Nucleus accumbens (tissue), 56 donors: Measurements from ENCODE around the gene CYP1A2.

Experiments used
- DNase-seq, 56 donors: peaks; one replicate each; lab custom pipeline; 2025; lab: John Stamatoyannopoulos, UW

CYP1A2 gene

DNA sequence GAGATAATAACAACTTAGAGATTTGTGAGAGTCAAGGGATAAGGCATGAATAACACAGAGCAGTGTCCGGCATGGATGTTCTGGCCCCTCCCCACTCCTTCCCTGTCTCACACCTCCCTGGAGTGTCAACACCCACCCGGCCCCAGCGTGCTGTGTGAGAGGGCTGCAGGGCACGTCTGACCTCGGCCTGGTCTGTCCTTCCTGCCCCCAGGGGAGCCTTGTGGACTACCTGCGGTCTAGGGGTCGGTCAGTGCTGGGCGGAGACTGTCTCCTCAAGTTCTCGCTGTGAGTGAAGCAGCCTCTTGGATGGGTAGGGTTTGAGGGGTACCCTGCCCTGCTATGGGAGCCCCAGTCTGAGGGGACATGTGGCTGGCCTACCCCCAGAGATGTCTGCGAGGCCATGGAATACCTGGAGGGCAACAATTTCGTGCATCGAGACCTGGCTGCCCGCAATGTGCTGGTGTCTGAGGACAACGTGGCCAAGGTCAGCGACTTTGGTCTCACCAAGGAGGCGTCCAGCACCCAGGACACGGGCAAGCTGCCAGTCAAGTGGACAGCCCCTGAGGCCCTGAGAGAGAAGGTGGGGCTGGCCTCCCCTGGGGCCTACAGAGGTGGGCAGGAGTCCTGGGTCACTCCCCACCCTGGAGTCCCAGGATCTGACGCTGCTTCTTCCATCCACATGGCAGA is 52.8 kb downstream of the CYP1A2 start:
- DNase-seq = no peak

- no peak for DNase-seq
Observed at GRCh38 chr15:74802290-74802689, 53.6 kb downstream of the CYP1A2 start.

DNA sequence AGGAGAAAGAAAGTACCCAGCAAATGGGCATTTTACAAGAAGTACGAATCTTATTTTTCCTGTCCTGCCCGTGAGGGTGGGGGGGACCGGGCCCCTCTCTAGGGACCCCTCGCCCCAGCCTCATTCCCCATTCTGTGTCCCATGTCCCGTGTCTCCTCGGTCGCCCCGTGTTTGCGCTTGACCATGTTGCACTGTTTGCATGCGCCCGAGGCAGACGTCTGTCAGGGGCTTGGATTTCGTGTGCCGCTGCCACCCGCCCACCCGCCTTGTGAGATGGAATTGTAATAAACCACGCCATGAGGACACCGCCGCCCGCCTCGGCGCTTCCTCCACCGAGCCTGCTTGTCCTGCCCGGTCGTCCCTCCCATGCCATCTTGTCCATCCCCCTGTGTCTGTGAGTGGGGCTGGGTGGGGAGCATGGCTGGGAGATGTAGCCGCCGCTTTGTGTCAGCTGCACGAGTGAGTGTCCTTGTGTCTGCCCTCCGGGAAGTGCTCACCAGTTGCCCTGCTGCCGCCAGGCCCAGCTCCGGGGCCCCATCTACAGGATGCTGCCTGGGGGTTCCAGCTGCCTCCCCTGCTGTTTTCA is 54.3 kb downstream of the CYP1A2 start:
- DNase-seq = no peak

DNA sequence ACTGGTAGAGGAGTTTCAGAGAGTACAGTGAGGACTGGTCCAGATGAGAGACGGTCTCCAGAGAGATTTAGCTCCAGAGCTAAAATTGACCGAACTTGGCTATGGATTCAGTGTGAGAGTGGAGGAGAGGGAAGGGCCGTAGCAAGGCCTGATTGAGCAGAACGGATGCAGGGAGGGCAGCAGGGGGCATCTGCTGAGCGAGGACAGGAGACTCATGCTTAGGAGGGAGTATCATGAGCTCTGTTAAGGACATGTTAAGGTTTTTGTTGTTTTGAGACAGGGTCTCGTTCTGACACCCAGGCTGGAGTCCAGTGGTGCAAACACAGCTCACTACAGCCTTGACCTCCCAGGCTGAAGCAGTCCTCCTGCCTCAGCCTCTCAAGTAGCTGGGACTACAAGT is 56.3 kb downstream of the CYP1A2 start:
- DNase-seq = no peak
